GM23338 (cell line): ENCODE results near the gene ABHD12. TPM values are rescaled to one million over a fixed set of nuclear protein-coding genes. Genes with fewer than 3 reads are reported as not detected.

ENCODE experiments used
- ATAC-seq: fragments of 200-7000 bp; cut with Tn5 transposase; 3 replicates; pipeline ENCODE4 v1.9.1; 2020
- DNase-seq: peaks from one replicate; pipeline ENCODE4 v3.0.0-alpha.2; 2015; ENCODE audit warnings: low spot score
- H2AFZ ChIP-seq: fragments of 200-600 bp; sonication (generic); 2 replicates; pipeline ENCODE4 v1.8.0; 2016; ENCODE audit warnings: antibody characterized with exemption, mild to moderate bottlenecking, moderate library complexity
- H3F3A ChIP-seq: fragments of 200-600 bp; sonication (generic); replicated peaks from 2 replicates; pipeline ENCODE4 v1.8.0; 2017; ENCODE audit warnings: antibody characterized with exemption, mixed run types, low read depth
- H3K27ac ChIP-seq: fragments of 200-600 bp; sonication (generic); 2 replicates; pipeline ENCODE4 v1.6.1; 2016; ENCODE audit warnings: low read depth
- H3K27me3 ChIP-seq: fragments of 200-600 bp; sonication (generic); 2 replicates; pipeline ENCODE4 v1.8.0; 2016; ENCODE audit warnings: mild to moderate bottlenecking, mixed run types, moderate library complexity; ENCODE audit not compliant: insufficient read depth
- H3K36me3 ChIP-seq: fragments of 200-600 bp; sonication (generic); 2 replicates; pipeline ENCODE4 v1.8.0; 2016; ENCODE audit warnings: mild to moderate bottlenecking; ENCODE audit not compliant: insufficient read depth
- H3K4me1 ChIP-seq: fragments of 200-600 bp; sonication (generic); 2 replicates; pipeline ENCODE4 v1.8.0; 2016; ENCODE audit warnings: mild to moderate bottlenecking, moderate library complexity; ENCODE audit not compliant: insufficient read depth
- H3K4me2 ChIP-seq: fragments of 200-600 bp; sonication (generic); 2 replicates; pipeline ENCODE4 v1.7.1; 2017; ENCODE audit warnings: mixed run types
- H3K4me3 ChIP-seq: fragments of 200-600 bp; sonication (generic); 2 replicates; pipeline ENCODE4 v1.6.1; 2016; ENCODE audit warnings: mixed run types
- H3K79me2 ChIP-seq: fragments of 200-600 bp; sonication (generic); replicated peaks from 2 replicates; pipeline ENCODE4 v1.8.0; 2017; ENCODE audit warnings: mild to moderate bottlenecking; ENCODE audit not compliant: insufficient read depth
- H3K9me2 ChIP-seq: fragments of 200-600 bp; sonication (generic); 2 replicates; pipeline ENCODE4 v1.8.0; 2017; ENCODE audit not compliant: insufficient read depth
- H4K20me1 ChIP-seq: fragments of 200-600 bp; sonication (generic); replicated peaks from 2 replicates; pipeline ENCODE4 v1.8.0; 2017; ENCODE audit warnings: mild to moderate bottlenecking; ENCODE audit not compliant: insufficient read depth
- H3K27ac Mint-ChIP-seq: 2 replicates; pipeline ENCODE4 v1.8.0; 2020; ENCODE audit warnings: inconsistent platforms, mild to moderate bottlenecking, moderate library complexity, mixed read lengths
- H3K27me3 Mint-ChIP-seq: 3 replicates; pipeline ENCODE4 v1.8.0; 2022; ENCODE audit warnings: low read depth, mild to moderate bottlenecking, moderate library complexity, mixed read lengths, inconsistent platforms; ENCODE audit not compliant: insufficient read depth, poor library complexity
- H3K36me3 Mint-ChIP-seq: 3 replicates; pipeline ENCODE4 v1.8.0; 2021; ENCODE audit warnings: low read depth, mild to moderate bottlenecking, inconsistent platforms, moderate library complexity, mixed read lengths
- H3K4me1 Mint-ChIP-seq: 3 replicates; pipeline ENCODE4 v1.8.0; 2020; ENCODE audit warnings: mild to moderate bottlenecking, inconsistent platforms, mixed read lengths
- H3K4me3 Mint-ChIP-seq: 3 replicates; pipeline ENCODE4 v1.8.0; 2021; ENCODE audit warnings: moderate library complexity, mild to moderate bottlenecking, inconsistent platforms, mixed read lengths
- H3K9me3 Mint-ChIP-seq: 3 replicates; pipeline ENCODE4 v1.8.0; 2020; ENCODE audit warnings: moderate library complexity, mild to moderate bottlenecking, inconsistent platforms, mixed read lengths
- CREB1 ChIP-seq: fragments of 250-450 bp; sonication (Bioruptor Pico); IDR thresholded peaks from 2 replicates; pipeline ENCODE4 v1.5.0; 2020; ENCODE audit warnings: low read depth, mild to moderate bottlenecking, moderate library complexity
- CTCF ChIP-seq, 2 experiments: fragments of 200-600 bp in 1 of 2; sonication (generic) in 1 of 2; conservative IDR thresholded peaks; 2 replicates each; pipeline versions ENCODE4 v1.5.1 to v1.6.1; 2016 to 2017; ENCODE audit warnings: antibody characterized with exemption in 2 of 2, low read depth in 2 of 2, mild to moderate bottlenecking in 2 of 2, moderate library complexity in 1 of 2
- ETS1 ChIP-seq: IDR thresholded peaks from 2 replicates; pipeline ENCODE4 v1.6.1; 2016; ENCODE audit warnings: antibody characterized with exemption
- EZH2 ChIP-seq: fragments of 200-600 bp; sonication (generic); IDR thresholded peaks from one replicate; pipeline ENCODE4 v1.8.0; 2017; ENCODE audit warnings: antibody characterized with exemption, mild to moderate bottlenecking, low read depth; ENCODE audit not compliant: unreplicated experiment
- EZH2phosphoT487 ChIP-seq: fragments of 200-600 bp; sonication (generic); IDR thresholded peaks from one replicate; pipeline ENCODE4 v1.8.1; 2018; ENCODE audit warnings: antibody characterized with exemption; ENCODE audit not compliant: unreplicated experiment
- JUNB ChIP-seq: IDR thresholded peaks from one replicate; pipeline ENCODE4 v1.6.1; 2016; ENCODE audit warnings: antibody characterized with exemption; ENCODE audit not compliant: unreplicated experiment
- NANOG ChIP-seq: IDR thresholded peaks from 2 replicates; pipeline ENCODE4 v1.6.1; 2016; ENCODE audit warnings: antibody characterized with exemption, borderline replicate concordance
- POLR2AphosphoS5 ChIP-seq: IDR thresholded peaks from 2 replicates; pipeline ENCODE4 v1.6.1; 2016; ENCODE audit warnings: antibody characterized with exemption, low read depth
- ZNF114 ChIP-seq: fragments of 250-450 bp; sonication (Bioruptor Pico); IDR thresholded peaks from 2 replicates; pipeline ENCODE4 v1.5.0; 2020; ENCODE audit warnings: mild to moderate bottlenecking, moderate library complexity
- polyA plus RNA-seq: library from polyadenylated mRNA; unstranded; fragments of >200 nt; fragmentation: Nextera tagmentation; extraction: Ambion mirVana; gene quantifications from 2 replicates; pipeline ENCODE4 v1.2.1, GENCODE V29; 2016
- total RNA-seq: library from RNA; depleted of rRNA; stranded (reverse); fragments of >200 nt; shearing (Covaris generic); gene quantifications from 2 replicates; pipeline ENCODE4 v1.2.3, GENCODE V29; 2014

The ABHD12 gene
- total and polyA plus RNA-seq, 2 experiments from 2014 or later, result 40.2 to 57.8 TPM

GRCh38 chr20:25407311-25408169 lies 16.9 kb upstream of the ABHD12 start, which contains the start of gene GINS1:
Gene GINS1 (plus strand): TSS chr20:25407673. CDS start chr20:25407821, 148 bp downstream.
- Histone ChIP-seq H3K4me2 (peak within 1 kb of the TSS; percentile 97), H3F3A (peaks cover 4% of the 10 kb centered on the region; the same call in 1 of the 2 replicates), H4K20me1 (peaks cover 20% of the 10 kb centered on the region), H3K9me2 (peaks cover 7% of the 10 kb centered on the region; the same call in 1 of the 2 replicates), H3K27me3 (no peaks in the 10 kb centered on the region), H3K79me2 (peaks cover 48% of the 10 kb centered on the region), H3K4me3 (peak within 1 kb of the TSS; percentile 95), H3K36me3 (peaks cover 15% of the 10 kb centered on the region), H3K27ac (peak within 1 kb of the TSS; percentile 95), H3K4me1 (peaks cover 11% of the 10 kb centered on the region), H2AFZ (peak within 1 kb of the TSS; percentile 84; the same call in 1 of the 2 replicates)
- Mint-ChIP-seq H3K27ac (peak within 1 kb of the TSS; percentile 97), H3K4me3 (peak within 1 kb of the TSS; percentile 95), H3K27me3 (peaks cover 17% of the 10 kb centered on the region), H3K4me1 (peaks cover 15% of the 10 kb centered on the region), H3K36me3 (peaks cover 32% of the 10 kb centered on the region), H3K9me3 (peaks cover 24% of the 10 kb centered on the region)
- ATAC-seq (peak; percentile 94), DNase-seq (peak; percentile 99)
- TF ChIP-seq ETS1 (peak; percentile 67), EZH2phosphoT487 (no peak), POLR2AphosphoS5 (peak; percentile 96), CTCF (conservative IDR thresholded peaks at IDR 0.05; ENCODE audit: low read depth in 2 of 2) (no peak)

- peaks cover 46% of the 10 kb centered on the region for H3K9me3 Mint-ChIP-seq
- no peak overlapping the region for H2AFZ ChIP-seq
- H3K27me3 Mint-ChIP-seq, result peaks cover 11% of the 10 kb centered on the region
- peaks cover 4% of the 10 kb centered on the region; the same call in 1 of the 2 replicates for H3K4me1 ChIP-seq
- no peak overlapping the region for H3K27ac ChIP-seq
- no peak overlapping the region for H3K27ac Mint-ChIP-seq
- DNase-seq (peak; percentile 49), ATAC-seq (no peak)
- no peaks in the 10 kb centered on the region for H3F3A ChIP-seq
- peaks cover 18% of the 10 kb centered on the region for H3K4me1 Mint-ChIP-seq
- no peak overlapping the region for H3K4me2 ChIP-seq
- peaks cover 7% of the 10 kb centered on the region; the same call in 1 of the 2 replicates for H3K9me2 ChIP-seq
- no peaks in the 10 kb centered on the region for H4K20me1 ChIP-seq
- no peaks in the 10 kb centered on the region for H3K27me3 ChIP-seq
- H3K36me3 ChIP-seq, result peaks cover 9% of the 10 kb centered on the region
- H3K79me2 ChIP-seq, result no peaks in the 10 kb centered on the region
- H3K4me3 ChIP-seq, result no peak overlapping the region
- H3K4me3 Mint-ChIP-seq, result no peak overlapping the region
- peaks cover 22% of the 10 kb centered on the region for H3K36me3 Mint-ChIP-seq
- TF ChIP-seq EZH2, result no peak
- TF ChIP-seq CTCF (conservative IDR thresholded peaks at IDR 0.05; ENCODE audit: low read depth in 2 of 2), result no peak
- no peak for TF ChIP-seq JUNB
- no peak for TF ChIP-seq EZH2phosphoT487
- no peak for TF ChIP-seq CREB1 (CRISPR knock-in tag)
- no peak for TF ChIP-seq NANOG
- no peak for TF ChIP-seq POLR2AphosphoS5
- no peak for TF ChIP-seq ETS1
- no peak for TF ChIP-seq ZNF114 (CRISPR knock-in tag)
Observed at GRCh38 chr20:25402583-25402982, 11.9 kb upstream of the ABHD12 start.
